ENCODE measurements around the gene DNAJC12.
"Not testable (repeated sequence)": the region's sequence is repeated elsewhere in the genome, so short reads cannot be mapped to it uniquely, and the experiment has no call there.

DNAJC12 gene

DNA sequence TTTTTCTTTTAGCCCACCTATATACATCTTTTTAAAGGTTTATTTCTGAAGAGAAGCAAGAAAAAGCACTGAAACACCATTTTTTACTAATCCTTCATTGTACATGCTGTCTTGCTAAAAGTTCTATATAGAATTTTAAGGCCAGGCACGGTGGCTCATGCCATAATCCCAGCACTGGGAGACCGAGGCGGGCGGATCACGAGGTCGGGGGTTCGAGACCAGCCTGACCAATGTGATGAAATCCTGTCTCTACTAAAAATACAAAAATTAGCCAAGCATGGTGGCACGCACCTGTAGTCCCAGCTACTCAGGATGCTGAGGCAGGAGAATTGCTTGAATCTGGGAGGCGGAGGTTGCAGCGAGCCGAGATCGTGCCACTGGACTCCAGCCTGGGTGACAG is 1.5 kb upstream of the DNAJC12 start:
- DNase-seq (ENCODE audit: low spot score): not testable (repeated sequence)

DNA sequence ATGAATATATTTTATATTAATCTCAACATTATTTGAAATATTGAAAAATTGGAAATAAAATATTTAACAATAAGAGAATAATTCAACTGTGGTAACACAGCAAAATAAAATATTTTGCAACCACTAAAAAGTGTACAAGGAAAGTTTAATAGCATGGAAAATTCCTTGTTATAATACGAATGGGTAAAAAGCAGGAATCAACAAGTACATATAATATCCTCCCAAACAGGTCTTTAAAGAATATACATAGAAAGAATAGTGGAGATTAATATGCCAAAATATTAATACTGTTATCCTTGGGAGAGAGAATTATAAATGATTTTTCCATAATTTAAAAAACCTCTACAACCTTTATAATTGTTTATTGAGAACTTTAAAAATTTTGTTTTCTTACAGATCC is 1.0 kb downstream of the DNAJC12 start:
- no peak for DNase-seq (ENCODE audit: low spot score)

DNA sequence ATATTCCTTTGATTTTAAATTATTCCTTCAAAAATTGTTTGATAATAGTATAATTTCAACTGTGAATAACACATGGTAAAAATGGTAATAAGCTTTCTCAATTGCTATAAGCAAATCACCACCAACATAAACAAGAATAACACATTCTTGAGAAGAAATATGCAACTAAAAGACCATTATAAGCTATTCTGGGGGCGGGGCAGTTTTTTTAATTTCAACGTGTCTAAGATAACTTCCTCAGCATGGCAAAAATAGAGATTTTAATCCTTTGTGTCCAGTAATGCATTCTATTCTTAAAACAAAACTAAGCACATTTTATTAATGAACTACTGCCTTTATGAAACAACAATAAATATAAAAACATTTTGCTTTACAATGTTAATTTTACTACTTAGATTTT is 1.5 kb downstream of the DNAJC12 start:
- peak; percentile 57 for DNase-seq (ENCODE audit: low spot score)

DNA sequence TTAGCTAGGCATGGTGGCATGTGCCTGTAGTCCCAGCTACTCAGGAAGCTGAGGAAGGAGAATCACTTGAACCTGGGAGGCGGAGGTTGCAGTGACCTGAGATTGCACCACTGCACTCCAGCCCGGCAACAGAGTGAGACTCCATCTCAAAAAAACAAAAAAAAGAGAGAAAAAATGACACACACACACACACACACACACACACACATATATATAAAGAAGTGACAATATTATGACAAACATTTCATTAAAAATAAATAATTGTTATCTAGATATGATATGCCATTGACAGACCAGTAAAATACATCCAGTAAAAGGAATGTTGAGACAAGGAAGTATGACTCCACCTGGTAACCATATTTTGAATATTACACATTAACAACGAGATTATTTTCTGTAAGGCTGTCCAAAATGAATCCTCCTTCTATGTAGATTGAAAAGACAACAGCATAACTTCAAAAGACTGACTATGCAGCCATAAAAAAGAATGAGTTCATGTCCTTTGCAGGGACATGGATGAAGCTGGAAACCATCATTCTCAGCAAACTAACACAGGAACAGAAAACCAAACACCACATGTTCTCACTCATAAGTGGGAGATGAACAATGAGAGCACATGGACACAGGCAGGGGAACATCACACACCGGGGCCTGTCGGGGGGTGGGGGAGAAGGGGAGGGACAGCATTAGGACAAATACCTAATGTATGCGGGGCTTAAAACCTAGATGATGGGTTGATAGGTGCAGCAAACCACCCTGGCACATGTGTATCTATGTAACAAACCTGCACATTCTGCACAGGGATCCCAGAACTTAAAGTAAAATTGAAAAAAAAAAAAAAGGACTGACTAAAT is 2.2 kb downstream of the DNAJC12 start:
- DNase-seq (ENCODE audit: low spot score): peak; percentile 38

DNA sequence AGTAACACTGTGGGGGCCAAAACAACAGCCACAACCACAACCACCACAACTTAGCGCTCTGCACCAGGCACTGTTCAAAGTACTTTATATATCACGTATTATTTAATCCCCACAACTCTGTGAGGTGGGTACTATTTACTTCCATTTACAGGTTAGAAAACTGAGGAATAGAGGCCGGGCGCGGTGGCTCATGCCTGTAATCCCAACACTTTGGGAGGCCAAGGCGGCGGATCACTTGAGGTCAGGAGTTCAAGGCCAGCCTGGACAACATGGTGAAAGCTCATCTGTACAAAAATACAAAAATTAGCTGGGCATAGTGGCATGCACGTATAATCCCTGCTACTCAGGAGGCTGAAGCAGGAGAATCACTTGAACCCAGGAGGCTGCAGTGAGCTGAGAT is 3.6 kb downstream of the DNAJC12 start:
- DNase-seq (ENCODE audit: low spot score): no peak

GRCh38 chr10:67827811-67828210 is 10.2 kb downstream of the DNAJC12 start:
- DNase-seq (ENCODE audit: low spot score): no peak

DNA sequence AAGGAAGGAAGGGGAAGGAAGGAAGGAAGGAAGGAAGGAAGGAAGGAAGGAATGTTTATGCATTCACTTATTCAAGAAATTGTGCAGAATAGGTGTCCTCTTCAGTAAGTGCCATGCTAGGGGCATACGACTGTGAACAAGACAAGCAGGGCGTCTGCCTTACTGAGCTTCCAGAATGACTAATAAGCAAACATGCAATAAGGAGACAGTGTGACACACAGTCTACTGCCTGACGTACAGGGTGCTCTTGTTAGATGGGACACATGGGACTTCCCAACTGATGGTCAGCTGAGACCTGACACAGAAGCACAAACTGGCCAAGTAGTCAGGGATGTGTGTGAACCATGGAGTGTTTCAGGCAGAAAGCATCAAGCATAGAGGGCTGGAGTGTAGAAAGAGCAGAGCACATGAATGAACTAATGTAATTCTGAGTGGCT is 18.2 kb downstream of the DNAJC12 start:
- DNase-seq (ENCODE audit: low spot score): peak; percentile 56

DNA sequence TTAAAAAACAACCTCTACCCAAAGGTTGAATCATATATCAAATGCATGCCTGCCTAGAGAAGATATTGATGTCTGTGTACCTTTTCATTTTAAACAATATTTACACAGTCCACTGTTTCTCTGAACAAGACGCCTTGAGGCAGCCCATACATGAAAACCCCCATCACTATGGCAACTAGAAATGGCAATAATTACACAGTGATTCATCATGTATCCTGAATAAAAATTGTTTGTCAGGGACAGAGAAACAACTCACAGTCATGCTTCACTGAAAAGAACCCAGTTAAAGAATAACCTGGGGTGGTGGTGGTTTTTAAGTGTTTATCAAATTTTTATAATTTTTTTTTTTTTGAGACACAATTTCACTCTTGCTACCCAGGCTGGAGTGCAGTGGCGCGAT is 19.7 kb downstream of the DNAJC12 start:
- DNase-seq (ENCODE audit: low spot score): no peak

- DNase-seq (ENCODE audit: low spot score): no peak
Measured at GRCh38 chr10:67816719-67817118, 21.3 kb downstream of the DNAJC12 start.

GRCh38 chr10:67815571-67816059 is 22.4 kb downstream of the DNAJC12 start:
- no peak for DNase-seq (ENCODE audit: low spot score)

DNA sequence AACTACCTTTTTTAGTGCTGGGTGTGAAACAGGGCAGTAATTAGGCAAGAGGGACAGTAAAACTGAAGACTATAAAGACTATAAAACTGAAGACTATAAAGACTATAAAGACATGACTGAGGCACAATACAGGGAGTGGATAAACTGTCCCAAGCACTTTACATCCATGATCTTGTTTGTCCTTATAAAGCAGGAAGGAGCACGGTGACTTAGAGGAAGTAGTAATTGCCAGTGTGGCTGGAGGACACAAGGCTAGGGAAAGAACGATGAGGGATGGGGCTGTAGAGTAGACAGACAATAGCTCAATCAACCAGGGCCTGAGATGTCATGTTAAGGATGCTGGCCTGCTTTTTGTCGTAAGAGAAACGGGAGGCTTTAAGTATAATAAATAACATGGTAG is 26.0 kb downstream of the DNAJC12 start:
- DNase-seq (ENCODE audit: low spot score): no peak

GRCh38 chr10:67809107-67809506 is 28.9 kb downstream of the DNAJC12 start:
- DNase-seq (ENCODE audit: low spot score): no peak

GRCh38 chr10:67808704-67809103 is 29.3 kb downstream of the DNAJC12 start:
- no peak for DNase-seq (ENCODE audit: low spot score)

GRCh38 chr10:67807855-67808456 is 30.0 kb downstream of the DNAJC12 start:
- DNase-seq (ENCODE audit: low spot score): no peak

DNA sequence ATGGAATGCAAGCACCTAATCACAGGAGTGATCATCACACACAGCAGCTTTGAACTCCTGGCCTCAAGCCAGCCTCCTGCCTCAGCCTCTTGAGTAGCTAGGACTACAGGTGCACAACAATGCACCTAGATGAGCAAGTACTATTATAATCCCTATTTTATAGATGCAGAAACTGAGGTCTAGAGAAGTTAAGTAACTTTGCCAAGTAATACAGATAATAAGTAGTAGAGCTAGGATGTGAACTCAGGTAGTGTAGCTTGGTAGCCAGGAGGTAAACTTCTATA is 33.7 kb downstream of the DNAJC12 start:
- DNase-seq (ENCODE audit: low spot score): no peak

GRCh38 chr10:67803588-67804394 is 34.2 kb downstream of the DNAJC12 start:
- DNase-seq (ENCODE audit: low spot score): no peak

DNA sequence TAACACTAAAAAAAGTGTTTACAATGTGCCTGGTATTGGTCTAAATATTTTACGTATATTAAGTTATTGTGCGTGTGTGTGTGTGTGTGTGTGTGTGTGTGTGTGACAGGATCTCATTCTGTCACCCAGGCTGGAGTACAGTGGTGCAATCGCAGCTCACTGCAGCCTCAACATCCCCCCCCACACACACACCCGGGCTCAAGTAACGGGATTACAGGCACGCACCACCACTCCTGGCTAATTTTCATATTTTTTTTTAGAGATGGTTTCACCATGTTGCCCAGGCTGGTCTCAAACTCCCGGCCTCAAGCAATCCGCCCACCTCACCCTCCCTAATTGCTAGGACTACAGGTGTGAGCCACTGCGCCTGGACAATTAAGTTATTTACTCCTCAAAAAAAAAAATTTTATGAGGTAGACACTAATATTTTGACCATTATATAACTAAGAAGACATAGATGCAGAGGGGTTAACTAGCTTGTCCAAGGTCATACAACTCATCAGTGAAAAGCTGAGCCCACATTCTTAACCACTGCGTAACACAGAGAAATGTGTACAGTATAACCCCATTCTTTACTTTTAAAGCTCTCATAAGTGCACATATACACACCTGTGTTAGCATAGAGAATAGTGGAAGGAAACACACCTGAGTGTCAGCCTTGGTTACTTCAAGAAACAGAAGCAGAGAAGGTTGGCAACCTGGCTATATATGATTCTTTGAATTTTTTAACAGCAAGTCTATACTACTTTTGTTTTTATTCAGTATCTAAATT is 35.0 kb downstream of the DNAJC12 start:
- no peak for DNase-seq (ENCODE audit: low spot score)

GRCh38 chr10:67801118-67801517 is 36.9 kb downstream of the DNAJC12 start:
- no peak for DNase-seq (ENCODE audit: low spot score)

- DNase-seq (ENCODE audit: low spot score): no peak
Measured at GRCh38 chr10:67794909-67795460, 43.0 kb downstream of the DNAJC12 start.

- DNase-seq (ENCODE audit: low spot score): no peak
Measured at GRCh38 chr10:67794256-67794655, 43.7 kb downstream of the DNAJC12 start.

DNA sequence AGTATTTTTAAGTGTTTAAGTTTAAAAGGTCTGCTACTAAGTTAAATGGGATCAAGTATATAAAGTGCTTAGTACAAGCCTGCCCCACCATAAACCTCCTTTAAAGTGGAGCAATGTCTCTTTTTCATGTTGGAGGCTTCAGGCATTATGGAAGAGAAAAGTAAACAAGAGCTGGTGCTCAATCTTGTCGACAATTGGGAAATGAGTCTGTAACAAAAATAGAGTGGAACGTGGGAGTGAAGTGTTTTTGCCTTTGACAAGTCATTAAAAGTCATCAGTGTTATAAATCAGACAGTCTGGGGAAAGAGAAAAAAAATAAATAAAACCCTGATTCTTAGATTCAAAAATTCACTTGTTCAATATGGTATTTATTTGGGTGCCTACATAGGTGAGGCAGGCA is 44.7 kb downstream of the DNAJC12 start:
- DNase-seq (ENCODE audit: low spot score): no peak

- no peak for DNase-seq (ENCODE audit: low spot score)
Measured at GRCh38 chr10:67792653-67793052, 45.3 kb downstream of the DNAJC12 start.
